A673 (cell line): ENCODE data around the gene KIRREL3.

Experiments used
- EZH2 ChIP-seq: fragments of 200-600 bp; sonication (generic); IDR thresholded peaks from 2 replicates; pipeline ENCODE4 v1.6.1; 2017; ENCODE audit warnings: borderline replicate concordance, low read depth, mild to moderate bottlenecking, mixed read lengths, antibody characterized with exemption, low read length; ENCODE audit not compliant: poor library complexity, severe bottlenecking
- TF ChIP-seq, protein P1 (sequence below): fragments of 300-800, 200-600 bp; sonication (generic); conservative IDR thresholded peaks from 2 replicates; pipeline ENCODE4 v1.5.1; 2017; ENCODE audit warnings: low read depth, mild to moderate bottlenecking, antibody characterized with exemption, low read length, moderate library complexity, mixed read lengths

DNA sequence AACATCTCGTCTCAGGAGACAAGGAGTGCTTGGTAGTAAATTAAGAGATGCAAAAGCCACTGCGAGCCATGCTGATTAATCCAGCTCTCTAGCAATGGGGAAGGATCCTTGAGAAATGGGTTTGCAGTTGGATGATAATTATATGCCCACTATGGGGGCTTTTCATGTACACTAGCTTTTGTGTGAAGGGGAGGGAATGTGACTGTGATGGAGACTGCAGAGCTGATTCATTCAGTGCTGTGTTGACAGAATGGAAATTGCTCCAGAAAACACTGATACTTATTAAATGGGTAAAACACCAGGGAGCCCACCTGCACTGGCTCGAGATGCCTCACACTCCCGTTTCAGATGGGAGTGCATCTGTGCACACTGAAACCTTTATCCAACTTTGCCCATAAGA, 37.0 kb upstream of the KIRREL3 start:
- TF ChIP-seq, protein P1, sequence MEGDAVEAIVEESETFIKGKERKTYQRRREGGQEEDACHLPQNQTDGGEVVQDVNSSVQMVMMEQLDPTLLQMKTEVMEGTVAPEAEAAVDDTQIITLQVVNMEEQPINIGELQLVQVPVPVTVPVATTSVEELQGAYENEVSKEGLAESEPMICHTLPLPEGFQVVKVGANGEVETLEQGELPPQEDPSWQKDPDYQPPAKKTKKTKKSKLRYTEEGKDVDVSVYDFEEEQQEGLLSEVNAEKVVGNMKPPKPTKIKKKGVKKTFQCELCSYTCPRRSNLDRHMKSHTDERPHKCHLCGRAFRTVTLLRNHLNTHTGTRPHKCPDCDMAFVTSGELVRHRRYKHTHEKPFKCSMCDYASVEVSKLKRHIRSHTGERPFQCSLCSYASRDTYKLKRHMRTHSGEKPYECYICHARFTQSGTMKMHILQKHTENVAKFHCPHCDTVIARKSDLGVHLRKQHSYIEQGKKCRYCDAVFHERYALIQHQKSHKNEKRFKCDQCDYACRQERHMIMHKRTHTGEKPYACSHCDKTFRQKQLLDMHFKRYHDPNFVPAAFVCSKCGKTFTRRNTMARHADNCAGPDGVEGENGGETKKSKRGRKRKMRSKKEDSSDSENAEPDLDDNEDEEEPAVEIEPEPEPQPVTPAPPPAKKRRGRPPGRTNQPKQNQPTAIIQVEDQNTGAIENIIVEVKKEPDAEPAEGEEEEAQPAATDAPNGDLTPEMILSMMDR, result no peak
- TF ChIP-seq EZH2, result no peak
